Measurements from ENCODE around the gene PTBP1.

Gene PTBP1

DNA sequence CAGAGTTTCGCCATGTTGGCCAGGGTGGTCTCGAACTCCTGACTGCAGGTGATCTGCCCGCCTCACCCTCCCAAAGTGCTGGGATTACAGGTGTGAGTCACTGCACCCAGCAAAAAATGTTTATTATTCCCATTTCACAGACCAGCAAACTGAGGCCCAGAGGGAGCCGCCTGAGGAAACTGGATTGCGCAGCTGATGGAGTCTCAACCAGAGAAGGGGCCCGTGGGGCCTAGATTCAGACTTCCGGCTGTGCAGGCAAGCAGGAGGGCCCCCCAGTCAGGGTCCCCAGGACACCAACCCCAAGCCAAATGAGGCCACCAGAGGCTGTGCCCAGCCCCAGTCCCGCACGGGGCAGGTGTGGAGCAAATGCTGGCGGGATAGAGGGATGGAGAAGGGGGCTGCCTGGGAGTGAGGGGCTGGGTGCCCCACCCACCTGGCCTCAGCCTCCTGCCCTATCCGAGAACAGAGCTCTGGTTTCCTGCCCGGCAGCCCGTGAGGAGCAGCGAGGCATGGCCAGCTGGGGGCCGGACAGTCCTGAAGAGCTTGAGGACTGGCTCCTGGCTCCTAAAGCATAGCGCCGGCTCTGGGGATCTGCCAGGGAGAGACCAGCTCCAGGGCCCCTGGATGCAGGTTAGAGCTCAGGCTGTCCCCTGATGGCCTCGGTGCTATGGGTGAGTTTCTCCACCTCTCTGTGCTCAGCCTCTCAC lies 24.4 kb upstream of the PTBP1 start:
- DNase-seq (ENCODE audit: low read depth in 3 of 3) = no peak

DNA sequence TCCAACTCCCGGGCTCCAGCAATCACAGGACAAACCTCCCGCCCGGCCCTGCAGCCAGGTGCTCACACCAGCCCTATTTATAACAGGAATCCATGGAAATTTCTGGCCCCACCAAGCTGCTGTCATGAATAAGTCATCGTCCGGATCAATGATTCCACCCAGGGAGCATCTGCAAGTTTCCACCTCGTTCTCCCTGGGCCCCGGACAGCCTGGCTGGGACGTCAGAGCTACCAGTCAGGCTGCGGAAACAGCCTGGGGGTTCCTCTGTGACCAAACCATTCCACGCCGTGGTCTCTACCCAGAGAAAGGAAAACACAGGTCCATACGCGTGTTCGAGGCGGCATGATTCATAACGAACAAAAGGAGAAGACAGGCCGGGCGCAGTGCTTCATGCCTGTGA lies 20.7 kb upstream of the PTBP1 start:
- no peak for DNase-seq (ENCODE audit: low read depth in 3 of 3)

DNA sequence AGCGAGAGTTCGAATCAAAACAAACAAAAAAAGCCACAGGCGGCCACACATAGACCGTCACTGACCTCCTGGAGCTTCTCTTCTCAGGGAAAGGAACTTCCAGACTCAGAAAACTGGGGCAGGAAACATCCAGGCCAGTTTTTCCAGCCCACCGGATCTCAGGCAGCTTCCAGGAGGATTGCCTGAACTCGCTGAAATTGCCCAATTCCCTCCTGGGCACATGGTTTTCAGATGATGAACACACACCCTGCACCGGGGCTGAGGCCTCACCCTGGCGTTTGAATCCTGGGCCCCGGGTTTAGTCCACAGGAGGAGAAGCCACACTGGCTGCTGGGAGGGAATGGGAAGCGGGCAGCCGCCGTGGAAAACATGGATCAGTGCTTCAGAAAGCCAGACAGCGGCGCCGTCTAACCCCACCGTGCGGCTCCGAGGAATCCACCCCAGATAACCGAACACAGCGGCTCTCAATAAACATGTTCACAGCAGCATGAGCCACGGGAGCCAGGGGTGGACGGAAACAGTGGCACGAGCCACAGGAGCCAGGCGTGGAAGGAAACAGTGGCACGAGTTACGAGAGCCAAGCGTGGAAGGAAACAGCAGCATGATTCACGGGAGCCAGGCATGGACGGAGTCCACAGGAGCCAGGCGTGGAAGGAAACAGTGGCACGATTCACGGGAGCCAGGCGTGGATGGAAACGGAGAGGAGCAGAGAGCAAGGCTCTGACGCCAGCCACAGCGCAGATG lies 18.2 kb upstream of the PTBP1 start:
- no peak for DNase-seq (ENCODE audit: low read depth in 3 of 3)

DNA sequence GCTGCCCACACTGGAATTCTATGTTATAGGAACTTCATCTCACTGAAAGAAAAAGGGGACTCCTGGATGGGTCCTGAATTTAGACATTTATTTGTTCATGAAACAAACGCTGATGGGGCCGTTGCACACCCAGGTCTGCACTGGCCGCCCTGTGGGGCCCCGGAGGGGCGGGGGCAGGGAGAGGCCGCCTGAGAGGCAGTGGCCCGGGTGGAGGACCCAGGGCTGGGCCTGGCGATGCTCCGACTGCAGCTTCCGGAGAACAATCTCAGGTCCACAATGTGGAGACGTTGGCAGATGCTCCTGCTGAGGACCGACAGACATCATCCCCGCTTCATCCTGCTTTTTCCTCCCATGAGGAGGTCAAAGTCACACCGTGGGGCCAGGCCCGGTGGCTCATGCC lies 16.3 kb upstream of the PTBP1 start:
- DNase-seq (ENCODE audit: low read depth in 3 of 3) = no peak

DNA sequence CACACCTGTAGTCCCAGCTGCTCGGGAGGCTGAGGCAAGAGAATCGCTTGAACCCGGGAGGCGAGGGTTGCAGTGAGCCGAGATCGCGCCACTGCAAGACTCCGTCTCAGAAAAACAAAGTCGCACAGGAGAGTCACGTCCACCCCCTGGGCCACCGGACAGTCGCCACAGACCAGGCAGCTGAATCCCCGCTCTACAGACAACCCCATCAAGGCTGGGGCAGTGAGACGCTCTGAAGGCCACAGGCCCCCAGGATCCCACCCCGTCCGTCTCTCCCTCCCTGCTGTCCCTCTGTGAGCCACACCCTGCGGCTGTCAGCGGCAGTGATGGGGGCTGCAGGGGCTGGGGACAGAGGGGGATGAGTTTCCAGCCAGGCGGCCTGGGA lies 15.5 kb upstream of the PTBP1 start:
- no peak for DNase-seq (ENCODE audit: low read depth in 3 of 3)

DNA sequence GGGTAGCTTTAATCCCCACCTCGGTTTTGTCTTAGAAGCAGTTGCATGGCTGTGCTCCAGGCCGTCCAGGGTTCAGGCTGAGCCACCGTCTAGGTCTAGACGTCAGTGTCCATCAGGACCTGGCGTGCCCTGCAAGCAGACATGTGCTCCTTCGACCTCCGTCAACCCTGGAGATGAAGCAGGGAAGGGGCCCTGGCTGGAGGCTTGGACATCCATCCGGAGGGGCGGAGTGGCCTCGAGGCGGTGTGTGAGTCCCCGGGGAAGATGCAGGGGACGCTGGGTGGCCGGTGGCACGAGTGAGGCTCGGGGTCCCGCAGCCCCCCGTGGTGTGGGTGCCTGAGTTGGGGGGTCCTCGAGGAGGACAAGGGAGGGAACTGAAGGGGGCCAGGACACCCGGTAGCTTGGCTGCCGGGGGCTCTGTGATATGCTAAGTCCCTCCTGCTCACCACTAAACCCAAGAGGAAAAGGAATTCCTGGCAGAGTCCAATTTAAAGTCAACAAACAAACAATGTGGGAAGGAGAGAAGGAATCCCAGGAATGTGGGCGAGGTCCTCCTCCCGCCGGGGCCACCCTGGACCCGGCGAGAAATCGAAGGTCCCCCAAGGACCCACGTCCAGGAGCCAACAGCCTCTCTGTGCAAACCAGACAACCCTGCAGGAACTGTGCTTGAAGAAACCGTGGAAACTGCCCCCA lies 14.9 kb upstream of the PTBP1 start:
- DNase-seq (ENCODE audit: low read depth in 3 of 3) = no peak

DNA sequence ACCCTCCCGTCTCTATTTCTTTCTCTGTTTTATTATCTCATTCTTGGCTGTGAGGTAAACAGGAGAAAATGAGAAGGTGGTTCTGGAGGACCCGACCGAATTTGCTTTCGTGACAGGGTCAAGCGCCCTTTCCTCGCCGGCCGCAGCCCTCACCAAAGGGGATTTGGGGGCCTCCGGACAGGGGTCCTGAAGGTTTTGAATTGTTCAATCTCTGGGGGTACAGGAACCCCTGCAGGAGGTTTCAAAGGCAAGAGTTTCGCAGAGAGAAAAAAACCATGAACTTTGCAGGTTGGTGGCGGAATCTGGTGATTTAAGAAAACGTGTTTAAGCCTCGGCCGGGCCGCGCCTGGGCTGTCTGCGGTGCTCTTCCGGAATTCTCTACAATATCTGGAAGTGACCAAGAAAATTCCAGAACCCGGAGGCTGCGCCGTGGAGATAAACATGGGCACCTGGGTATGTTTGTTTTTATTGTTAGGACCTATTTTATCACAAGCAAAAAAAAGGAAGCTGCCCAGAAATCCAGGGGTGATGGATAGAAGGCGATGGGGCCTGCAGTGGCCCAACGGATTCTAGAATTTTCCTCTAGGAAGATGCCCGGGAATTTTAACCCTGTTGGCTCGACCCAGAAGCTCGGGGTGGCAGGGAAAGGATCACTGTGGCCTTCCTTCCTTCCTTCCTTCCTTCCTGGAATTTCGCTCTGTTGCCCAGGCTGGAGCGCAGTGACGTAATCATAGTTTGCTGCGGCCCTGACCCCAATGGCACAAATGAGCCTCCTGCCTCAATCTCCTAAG lies 14.2 kb upstream of the PTBP1 start:
- no peak for DNase-seq (ENCODE audit: low read depth in 3 of 3)

DNA sequence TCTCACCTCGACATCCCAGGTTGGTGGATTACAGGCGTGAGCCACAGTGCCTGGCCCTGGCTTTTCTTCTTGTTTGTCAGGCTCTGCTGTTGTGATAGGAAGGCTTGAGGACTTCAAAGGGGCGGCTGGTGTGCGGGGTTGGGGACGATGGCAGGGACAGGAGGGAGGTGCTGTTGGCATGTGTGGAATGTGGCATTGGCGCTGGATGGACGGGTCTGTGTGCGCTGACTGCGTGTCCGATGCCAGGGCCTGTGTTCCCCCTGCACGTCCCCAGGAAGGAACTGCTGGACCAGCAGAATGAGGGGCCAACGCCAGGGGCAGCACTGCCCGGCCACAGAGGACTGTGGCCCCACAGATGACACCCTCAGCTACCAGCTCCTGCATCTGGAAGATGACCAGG lies 12.7 kb upstream of the PTBP1 start:
- no peak for DNase-seq (ENCODE audit: low read depth in 3 of 3)

DNA sequence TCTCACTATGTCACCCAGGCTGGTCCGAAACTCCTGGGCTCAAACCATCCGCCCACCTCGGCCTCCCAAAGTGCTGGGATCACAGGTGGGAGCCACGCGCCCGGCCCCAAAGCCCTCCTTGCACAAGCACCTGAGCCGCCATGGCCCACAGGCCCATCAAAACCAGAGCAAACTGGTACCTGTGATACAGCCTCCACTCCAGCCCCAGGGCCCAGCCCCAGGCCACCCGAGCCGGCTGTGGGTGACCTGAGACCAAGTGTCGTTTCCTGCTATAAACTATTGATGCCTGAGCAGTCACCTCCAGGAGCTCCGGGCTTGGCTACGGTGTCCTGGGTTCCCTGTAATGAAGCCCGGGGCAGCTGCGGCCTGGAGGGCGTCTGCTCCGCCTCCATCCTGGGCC lies 9.7 kb upstream of the PTBP1 start:
- DNase-seq (ENCODE audit: low read depth in 3 of 3) = no peak

DNA sequence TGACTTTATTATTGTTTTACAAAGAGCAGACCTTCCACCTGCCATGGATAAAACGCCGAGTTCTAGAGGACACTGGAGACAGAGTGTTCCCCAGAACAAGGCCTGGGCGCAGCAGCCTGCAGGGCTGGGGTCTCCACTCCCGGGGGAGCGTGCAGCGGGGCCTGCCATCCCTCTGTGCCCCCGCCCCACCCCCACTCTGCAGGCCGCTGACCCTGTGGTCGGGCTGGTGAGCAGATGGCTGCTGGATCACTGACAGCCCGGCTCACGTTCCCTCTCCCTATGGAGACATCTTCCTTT lies 8.6 kb upstream of the PTBP1 start:
- no peak for DNase-seq (ENCODE audit: low read depth in 3 of 3)

DNA sequence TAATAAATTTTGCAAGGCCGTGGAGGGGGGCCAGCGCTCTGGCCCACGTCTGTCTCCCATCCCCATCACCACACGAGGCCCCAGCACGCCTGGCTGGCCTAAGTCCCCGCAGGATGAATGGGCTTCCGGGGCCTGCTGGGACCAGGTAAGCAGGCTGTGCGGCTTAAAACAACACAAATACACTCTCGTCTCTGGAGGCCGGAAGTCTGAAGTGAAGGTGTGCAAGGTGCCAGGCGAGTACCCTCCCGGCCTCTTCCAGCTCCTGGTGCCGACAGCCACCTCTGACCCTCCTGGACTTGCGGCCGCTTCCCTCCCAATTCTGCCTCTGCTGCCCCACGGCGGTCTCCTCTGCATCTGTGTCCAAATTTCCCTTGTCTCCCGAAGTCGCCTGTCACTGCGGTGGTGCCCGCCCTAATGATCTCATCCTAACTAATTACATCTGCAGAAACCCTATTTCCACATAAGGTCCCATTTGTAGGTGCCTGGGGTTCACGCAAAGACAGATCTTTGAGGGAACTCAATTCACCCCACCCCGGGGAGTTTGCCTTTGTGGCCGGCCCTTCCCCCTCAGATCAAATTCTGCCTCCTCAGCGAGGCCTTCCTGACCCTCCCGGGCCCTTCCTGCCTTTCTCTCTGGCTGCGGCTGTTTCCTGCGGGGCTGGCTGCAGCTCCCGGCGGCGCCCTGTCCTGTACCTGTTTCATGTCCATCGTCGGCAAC lies 8.1 kb upstream of the PTBP1 start:
- no peak for DNase-seq (ENCODE audit: low read depth in 3 of 3)

DNA sequence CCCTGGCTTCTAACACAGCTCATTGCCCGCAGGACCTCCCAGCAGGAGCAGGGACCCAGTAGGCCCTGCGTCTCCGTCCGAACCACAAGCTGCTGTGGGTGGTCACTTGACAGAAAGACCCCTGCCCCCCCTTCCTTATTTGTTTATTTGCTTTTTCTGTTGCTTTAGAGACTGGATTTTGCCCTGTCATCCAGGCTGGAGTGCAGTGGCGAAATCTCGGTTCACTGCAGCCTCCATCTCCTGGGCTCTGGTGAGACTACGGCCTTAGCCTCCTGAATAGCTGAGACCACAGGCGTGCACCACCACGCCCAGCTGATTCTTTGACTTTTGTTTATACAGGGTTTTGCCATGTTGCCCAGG lies 7.6 kb upstream of the PTBP1 start:
- DNase-seq (ENCODE audit: low read depth in 3 of 3) = no peak

DNA sequence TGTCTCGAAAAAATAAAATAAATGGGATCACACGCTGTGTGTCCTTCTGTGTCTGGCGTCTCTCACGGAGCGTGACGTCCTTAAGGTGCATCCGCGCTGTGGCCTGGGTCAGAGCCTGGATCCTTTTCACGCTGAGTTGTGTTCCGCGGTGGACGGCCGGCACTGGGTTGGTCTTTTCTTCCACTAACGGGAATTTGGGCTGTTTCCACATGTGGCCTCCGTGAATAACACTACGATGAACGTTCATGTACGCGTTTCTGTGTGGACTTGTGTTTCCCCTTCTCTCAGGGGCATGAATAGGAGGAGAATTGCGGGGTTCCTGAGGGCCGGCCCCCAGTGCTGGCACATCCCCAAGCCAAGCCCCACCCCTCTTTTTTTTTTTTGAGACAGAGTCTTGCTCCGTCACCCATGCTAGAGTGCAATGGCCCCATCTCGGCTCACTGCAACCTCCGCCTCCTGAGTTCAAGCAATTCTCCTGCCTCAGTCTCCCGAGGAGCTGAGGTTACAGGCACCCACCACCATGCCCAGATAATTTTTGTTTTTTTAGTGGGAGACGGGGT lies 6.2 kb upstream of the PTBP1 start:
- DNase-seq (ENCODE audit: low read depth in 3 of 3) = no peak

DNA sequence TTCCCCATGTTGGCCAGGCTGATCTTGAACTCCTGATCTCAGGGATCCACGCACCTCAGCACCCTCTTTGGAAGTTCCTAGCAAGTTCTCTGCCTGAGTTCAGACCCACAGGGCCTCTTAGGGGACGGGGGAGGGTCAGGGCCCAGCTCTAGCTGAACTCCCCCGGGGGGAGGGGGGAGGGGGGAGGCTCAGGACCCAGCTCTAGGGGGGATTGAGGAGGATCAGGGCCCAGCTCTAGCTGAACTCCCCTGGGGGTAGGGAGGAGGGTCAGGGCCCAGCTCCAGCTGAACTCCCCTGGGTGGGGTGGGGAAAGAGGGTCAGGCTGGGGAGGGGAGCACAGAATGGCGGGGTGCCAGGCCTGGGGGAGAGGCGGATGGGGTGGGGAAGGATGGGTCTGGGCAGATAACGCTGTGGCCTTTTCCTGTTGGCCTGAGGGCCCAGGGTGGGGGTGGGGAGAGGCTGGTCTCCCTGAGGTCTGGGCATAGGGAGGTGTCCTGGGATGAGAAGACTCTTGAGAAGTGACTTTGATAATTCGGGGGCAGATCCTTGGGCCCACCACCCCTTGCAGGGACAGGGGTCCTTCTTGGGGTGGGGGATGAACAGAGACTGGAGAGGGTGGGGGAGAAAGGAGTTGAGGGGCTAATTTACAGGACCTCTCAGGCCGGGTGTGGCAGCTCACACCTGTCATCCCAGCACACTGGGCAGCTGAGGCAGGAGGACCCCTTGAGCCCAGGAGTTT lies 5.5 kb upstream of the PTBP1 start:
- no peak for DNase-seq (ENCODE audit: low read depth in 3 of 3)

DNA sequence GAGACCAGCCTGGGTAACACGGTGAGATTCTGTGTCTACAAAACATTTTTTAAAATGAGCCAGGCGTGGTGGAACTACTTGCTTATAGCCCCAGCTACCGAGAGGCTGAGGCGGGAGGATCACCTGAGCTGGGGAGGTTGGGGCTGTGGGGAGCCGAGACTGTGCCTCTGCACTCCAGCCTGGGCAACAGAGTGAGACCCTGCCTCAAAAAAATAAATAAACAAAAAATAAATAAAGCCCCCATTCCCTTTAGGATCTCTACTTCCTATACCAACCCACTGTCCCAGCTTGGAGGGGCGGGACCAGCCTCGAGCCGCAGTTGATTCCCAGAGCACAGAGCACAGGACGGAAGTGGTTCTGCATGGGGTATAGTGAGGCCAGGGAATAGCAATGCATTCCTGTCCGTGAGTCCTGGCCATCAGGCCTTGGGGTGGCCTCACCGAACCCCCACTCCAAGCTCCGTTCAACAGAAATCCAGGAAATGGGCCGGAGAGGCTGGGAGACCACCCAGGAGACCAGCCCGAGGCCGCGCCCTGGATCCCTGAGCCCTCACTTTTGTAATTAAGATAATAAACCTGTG lies 4.9 kb upstream of the PTBP1 start:
- no peak for DNase-seq (ENCODE audit: low read depth in 3 of 3)

DNA sequence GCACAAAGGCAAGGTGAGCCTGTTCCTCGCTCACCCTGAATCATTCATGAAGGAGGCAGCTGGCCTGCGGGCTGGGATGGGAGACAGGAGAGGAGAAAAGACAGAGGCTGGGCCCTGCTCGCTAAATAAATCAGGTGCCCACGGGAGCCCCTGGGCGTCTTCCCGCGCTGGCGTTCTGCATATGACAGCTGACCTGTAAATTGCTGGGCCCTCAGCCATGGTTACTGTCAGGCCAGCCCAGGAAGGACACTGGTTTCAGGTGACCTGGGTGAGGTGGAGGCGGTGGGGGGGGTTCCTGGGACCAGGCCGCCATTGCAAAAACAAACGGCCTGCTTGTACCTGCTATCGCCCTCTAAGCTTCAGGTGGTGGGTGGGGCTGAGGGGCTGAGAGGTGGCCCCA lies 3.4 kb upstream of the PTBP1 start:
- DNase-seq (ENCODE audit: low read depth in 3 of 3) = no peak

DNA sequence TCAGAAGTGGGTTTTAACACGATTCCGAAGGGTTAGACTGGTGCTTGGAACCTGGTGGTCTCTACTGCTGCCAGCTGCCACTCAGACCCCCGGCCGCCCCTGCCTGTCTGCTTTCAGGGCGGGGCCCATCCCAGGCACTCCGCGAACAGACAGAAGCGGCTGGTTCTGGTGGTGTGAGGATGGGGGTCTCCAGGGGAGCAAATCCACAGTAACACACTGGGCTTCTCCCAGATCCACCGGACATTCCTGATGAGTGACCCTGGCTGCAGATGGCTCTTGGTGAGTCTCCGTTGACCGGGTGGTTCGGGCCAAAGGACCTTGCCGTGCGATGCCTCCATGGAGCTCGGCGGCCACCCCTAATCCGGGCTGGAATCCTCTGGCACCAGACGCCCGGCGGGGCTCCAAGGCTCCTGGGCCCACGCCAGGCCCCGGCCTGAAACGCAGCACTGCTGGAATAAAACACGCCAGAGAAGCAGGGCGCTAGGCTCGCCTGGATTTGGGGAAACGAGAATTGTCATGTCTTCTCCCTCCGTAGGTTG lies 2.1 kb upstream of the PTBP1 start:
- no peak for DNase-seq (ENCODE audit: low read depth in 3 of 3)

DNA sequence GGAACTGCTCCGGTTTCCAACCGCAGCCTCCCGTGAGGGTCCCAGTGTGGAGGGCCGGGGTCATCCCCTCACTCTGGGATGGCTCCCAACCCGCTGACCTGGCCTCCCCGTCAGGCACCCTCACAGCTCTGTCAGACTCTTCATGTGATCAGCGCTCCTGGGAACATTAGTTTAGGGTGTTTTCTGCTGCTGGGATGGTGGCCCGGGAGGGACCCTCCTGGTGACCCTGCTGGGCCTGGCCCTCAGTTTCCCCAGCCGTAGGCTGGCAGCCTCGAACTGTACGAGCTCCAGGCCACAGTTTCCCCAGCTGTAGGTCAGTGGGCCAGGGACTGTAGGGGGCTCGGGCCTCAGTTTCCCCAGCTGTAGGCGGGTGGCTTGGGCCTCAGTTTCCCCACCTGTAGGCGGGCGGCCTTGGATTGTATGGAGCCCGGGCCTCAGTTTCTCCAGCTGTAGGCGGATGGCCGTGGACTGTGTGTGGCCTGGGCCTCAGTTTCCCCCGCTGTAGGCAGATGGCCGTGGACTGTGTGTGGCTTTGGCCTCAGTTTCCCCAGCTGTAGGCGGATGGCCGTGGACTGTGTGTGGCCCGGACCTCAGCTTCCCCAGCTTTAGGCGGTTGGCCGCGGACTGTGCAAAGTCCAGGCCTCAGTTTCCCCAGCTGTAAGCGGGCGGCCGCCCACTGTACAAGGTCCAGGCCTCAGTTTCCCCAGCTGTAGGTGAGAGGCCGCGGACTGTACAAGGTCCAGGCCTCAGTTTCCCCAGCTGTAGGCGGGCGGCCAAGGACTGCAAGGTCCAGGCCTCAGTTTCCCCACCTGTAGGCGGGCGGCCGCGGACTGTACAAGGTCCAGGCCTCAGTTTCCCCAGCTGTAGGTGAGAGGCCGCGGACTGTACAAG lies 1.3 kb upstream of the PTBP1 start:
- no peak for DNase-seq (ENCODE audit: low read depth in 3 of 3)
